UCSD-AML1 (cell line): ENCODE results near the gene DNAH8.

ENCODE experiments used
- DNase-seq: peaks from one replicate; lab custom pipeline; 2025; ENCODE audit not compliant: unreplicated experiment; lab: John Stamatoyannopoulos, UW

DNAH8 gene

GRCh38 chr6:38738261-38738660 is 23.1 kb downstream of the DNAH8 start:
- no peak for DNase-seq

DNA sequence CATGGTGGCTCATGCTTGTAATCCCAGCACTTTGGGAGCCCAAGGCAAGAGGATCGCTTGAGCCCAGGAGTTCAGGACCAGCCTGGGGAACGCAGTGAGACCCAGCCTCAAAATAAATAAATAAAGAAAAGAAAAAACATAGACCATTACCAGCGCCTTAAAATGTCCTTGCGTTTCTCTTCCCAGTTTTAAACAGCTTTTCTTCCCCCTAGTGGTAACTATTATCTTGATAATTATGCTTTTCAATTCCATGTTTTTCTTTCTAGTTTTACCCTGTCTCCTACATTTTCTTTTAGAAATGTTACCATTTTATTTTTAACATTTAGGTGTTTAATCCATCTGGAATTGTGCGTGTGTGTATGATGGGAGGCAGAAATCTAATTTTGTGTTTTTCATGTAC is 24.4 kb downstream of the DNAH8 start:
- no peak for DNase-seq

DNA sequence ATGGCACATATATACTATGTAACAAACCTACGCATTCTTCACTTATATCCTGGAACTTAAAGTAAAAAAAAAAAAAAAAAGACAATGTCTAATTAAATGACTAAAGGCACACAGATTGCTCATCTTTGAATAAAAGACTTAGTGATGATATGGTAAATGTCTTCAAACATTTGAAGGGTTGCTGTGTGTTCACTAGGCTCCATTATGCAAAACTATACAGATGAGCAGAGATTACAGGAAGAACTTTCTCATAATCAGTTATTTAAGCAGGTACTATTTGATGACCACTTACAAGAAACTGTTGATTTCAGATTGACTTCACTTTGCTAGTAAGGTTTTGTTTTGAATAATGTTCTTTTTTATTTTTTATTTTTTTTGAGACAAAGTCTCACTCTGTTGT is 34.4 kb downstream of the DNAH8 start:
- no peak for DNase-seq

DNA sequence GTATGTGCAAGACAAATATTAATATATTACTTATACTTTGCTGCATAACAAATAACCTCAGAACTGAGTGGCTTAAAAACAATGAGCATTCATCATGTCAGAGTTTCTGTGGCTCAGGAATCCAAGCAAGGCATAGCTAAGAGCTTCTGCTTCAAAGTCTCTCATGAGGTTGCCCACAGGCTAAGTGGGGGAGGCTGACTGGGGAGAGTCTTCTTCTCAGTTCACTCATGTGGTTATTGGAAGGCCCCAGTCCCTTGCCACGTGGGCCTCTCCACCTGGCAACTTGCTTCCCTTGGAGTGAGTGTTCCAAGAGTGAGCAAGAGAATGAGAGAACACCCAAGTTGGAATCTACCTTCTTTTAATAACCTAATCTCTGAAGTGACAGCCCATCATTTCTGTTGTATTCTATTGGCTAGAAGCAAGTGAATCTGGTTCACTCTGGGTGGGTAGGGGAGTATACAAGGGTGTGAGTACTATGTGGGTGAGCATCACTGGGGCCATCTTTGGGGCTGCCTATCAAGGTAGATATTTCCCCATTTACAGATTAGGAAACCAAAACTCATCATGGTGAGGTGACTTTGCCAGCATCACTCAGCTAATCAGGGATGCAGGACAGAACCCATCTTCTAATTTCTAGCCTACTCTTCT is 36.0 kb downstream of the DNAH8 start:
- no peak for DNase-seq

GRCh38 chr6:38753707-38754106 is 38.6 kb downstream of the DNAH8 start:
- DNase-seq, result no peak

DNA sequence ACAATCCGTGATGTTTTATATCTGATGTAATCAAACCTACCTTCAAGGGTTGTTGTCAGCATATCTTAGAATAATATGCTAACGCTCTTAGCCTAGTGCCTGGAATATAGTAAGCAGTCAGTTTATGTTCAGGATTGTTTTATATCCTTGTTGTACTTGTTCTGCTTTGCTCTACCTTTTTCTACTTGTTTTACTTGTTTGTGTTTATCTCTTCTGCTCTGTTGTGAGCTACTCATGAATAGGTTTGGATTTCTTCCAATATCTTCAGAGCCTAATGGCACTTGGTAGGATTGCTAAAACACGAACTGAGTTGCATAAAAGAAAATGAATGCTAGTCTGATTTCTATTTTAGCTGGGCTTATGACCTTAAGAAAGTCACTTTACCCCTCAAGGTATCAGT is 40.1 kb downstream of the DNAH8 start:
- DNase-seq, result no peak

- DNase-seq, result no peak
These were observed 40.8 kb downstream of the DNAH8 start for GRCh38 chr6:38755874-38756273.

- no peak for DNase-seq
These were observed 45.0 kb downstream of the DNAH8 start for GRCh38 chr6:38760097-38760496.

- no peak for DNase-seq
These were observed 47.7 kb downstream of the DNAH8 start for GRCh38 chr6:38762848-38763247.

GRCh38 chr6:38767560-38767959 is 52.4 kb downstream of the DNAH8 start:
- no peak for DNase-seq

GRCh38 chr6:38773338-38773737 is 58.2 kb downstream of the DNAH8 start:
- peak; percentile 16 for DNase-seq

- DNase-seq, result no peak
These were observed 60.0 kb downstream of the DNAH8 start for GRCh38 chr6:38774929-38775707.

DNA sequence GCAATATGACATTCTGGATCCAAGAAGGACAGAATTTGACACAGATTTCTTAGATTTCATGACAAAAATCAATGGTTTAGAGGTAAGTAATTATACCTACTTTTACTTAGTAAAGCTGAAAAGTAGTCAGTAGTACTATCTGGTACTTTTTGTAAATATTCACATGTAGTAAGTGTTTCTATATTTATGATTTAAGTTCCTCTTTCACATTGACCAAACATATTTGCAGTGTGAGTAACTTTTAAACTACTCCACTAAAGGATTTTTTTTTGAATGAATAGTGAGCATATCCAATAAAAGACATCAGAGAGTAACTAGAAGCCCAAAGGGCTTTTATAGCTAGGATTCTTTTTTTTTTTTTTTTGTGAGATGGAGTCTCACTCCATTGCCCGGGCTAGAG is 60.8 kb downstream of the DNAH8 start:
- no peak for DNase-seq

DNA sequence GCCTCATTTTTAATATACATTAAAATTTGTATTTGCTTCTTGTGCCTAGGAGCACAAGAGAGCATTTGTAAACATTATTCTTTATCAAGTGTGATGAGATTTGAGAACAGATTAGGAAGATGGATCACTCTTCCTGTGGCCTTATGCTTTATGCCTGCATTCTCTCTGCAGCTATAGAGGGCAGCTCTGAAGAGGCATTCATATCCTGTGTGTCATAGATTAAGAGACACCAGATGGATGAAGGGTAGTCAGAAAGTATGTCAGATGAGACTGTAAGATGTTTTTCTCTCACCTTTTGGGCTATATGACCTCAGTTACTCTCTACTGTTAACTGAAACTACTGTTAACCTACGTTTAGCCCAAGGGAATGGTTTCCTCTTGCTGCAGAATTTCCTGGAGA is 61.4 kb downstream of the DNAH8 start:
- DNase-seq, result no peak

GRCh38 chr6:38779310-38780062 is 64.4 kb downstream of the DNAH8 start:
- DNase-seq, result no peak

- DNase-seq, result no peak
These were observed 67.5 kb downstream of the DNAH8 start for GRCh38 chr6:38782616-38783015.

DNA sequence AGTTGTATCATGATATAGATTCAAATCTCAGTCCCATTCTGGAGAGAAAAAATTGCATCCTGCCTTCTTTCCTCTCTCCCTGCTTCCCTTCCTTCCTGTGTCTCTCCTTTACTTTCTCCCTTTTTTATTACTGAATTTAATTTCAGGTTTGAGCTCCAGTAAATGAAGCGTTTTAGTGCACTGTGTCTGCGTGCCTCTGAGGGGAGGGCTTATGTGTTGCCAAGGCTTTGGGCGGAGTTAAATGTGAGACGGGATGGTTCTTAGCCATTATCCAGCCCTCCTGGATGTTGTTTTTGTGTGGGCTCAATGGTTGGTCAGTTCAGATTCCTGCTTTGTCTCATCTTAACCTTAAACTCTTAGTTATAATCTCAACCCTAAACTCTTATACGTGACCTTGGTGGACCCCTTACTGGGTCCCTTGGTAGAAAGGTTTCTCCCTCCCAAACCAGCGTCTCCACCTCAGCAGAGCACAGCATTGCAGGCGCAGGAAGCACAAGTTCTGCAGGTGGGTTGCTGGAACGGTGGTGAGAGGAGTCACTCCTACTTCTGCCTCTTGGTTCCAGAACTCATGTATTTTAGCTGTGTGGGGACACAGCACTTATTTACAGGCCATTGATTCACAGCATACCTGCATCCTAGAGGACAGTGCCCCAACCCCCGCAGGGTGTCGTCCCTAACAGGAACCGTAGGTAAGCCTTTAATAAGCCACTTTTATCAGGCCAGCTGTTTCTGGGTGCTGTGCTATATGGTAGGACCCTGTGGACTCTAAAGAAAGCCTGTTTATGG is 68.5 kb downstream of the DNAH8 start:
- DNase-seq, result no peak

DNA sequence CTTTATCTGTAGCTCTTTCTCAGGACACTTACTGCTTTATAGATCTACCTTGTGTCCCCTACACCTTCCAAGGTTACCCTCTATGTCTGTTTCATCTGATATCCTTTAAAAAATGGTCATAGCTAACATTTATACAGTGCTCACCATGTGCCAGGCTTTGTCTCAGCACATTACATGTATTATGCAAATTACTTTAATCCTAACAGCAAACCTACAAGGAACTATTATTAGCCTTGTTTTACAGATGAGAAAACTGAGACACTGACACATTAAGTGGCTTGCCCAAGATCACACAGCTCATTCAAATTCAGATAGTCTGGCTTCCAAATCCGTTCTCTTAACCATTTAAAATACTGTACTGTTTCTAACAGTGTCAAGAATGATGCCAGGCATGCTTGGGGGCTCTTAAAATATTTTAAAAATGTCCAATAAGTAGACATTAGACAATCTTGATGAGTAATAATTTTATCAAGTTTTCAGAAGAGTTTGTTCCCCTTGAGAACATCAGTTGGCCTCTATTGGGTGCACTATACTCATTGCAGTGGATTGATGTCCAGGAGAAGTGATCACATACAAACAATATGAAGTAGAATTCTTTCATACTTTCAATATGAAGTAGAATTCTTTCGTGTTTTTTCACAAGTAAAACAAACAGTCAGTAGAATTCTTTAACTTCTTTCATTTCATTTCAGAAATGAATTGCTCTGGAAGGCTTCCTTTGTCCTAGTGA is 69.6 kb downstream of the DNAH8 start:
- no peak for DNase-seq

DNA sequence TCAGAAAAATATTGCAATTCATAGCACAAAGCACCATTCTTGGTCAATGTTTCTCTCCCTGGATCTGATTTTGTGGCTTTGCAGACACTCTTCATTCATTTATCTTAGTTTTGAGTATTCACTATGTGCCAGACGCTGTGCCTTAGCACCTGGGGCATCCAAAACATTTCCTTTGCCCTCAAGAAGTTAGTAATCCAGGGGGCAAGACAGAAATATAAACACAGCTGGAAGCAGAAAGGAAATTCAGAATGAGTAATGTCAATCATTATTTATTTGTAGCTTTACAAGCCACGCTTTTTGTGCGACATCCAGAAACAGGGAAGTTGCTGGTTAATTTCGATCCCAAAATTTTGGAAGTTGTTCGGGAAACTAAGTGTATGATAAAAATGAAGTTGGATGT is 71.4 kb downstream of the DNAH8 start:
- DNase-seq, result no peak

DNA sequence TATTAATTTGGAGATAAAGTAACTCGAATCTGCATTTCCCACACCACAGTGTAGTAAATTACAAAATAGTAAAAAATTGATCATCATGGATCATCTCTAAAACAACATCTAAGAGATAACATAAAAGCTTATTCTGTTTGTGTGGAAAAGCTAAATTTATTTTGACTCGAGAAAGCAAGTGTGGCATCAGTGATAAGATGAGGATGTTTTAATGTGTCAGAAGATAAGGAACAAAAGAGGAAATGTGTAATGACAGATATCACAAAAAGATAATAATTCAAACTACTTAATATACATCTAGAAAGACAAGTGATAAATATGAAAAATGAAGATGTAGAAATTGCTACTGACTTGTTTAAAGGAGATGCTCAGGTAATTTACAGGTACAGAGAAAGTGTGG is 74.1 kb downstream of the DNAH8 start:
- DNase-seq, result no peak

DNA sequence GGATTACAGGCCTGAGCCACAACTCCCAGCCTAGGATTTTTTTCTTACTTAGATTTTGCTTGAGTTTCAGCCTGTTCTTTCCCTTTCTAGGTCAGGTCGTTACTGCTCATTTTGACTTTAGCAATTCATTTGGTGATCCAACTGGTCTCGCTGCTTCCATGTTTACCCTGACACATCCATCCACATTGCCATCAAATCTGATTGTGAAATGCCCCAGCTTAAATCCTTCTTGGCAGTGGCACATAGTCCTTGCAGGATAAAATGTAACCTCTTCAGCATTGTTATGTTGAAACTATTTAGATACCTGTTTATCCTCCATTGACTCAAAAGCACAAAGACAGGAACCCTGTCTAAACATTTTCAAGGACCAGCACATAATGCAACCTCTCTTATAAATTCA is 77.2 kb downstream of the DNAH8 start:
- no peak for DNase-seq
